WI38 (cell line): Measurements from ENCODE around the gene ZFYVE28.

Experiments
- H3K4me3 ChIP-seq: 2 replicates; pipeline ENCODE4 v1.5.1; 2011; ENCODE audit warnings: low read depth, mild to moderate bottlenecking, control low read depth, low read length
- TF ChIP-seq, protein P1 (sequence below): IDR thresholded peaks from 2 replicates; pipeline ENCODE4 v1.5.1; 2012; ENCODE audit warnings: low read depth, mild to moderate bottlenecking, control low read depth, low read length

ZFYVE28 gene

GRCh38 chr4:2459589-2460349 lies 41.3 kb upstream of the ZFYVE28 start:
- H3K4me3 ChIP-seq = no peak overlapping the region
- TF ChIP-seq, protein P1, sequence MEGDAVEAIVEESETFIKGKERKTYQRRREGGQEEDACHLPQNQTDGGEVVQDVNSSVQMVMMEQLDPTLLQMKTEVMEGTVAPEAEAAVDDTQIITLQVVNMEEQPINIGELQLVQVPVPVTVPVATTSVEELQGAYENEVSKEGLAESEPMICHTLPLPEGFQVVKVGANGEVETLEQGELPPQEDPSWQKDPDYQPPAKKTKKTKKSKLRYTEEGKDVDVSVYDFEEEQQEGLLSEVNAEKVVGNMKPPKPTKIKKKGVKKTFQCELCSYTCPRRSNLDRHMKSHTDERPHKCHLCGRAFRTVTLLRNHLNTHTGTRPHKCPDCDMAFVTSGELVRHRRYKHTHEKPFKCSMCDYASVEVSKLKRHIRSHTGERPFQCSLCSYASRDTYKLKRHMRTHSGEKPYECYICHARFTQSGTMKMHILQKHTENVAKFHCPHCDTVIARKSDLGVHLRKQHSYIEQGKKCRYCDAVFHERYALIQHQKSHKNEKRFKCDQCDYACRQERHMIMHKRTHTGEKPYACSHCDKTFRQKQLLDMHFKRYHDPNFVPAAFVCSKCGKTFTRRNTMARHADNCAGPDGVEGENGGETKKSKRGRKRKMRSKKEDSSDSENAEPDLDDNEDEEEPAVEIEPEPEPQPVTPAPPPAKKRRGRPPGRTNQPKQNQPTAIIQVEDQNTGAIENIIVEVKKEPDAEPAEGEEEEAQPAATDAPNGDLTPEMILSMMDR = no peak

DNA sequence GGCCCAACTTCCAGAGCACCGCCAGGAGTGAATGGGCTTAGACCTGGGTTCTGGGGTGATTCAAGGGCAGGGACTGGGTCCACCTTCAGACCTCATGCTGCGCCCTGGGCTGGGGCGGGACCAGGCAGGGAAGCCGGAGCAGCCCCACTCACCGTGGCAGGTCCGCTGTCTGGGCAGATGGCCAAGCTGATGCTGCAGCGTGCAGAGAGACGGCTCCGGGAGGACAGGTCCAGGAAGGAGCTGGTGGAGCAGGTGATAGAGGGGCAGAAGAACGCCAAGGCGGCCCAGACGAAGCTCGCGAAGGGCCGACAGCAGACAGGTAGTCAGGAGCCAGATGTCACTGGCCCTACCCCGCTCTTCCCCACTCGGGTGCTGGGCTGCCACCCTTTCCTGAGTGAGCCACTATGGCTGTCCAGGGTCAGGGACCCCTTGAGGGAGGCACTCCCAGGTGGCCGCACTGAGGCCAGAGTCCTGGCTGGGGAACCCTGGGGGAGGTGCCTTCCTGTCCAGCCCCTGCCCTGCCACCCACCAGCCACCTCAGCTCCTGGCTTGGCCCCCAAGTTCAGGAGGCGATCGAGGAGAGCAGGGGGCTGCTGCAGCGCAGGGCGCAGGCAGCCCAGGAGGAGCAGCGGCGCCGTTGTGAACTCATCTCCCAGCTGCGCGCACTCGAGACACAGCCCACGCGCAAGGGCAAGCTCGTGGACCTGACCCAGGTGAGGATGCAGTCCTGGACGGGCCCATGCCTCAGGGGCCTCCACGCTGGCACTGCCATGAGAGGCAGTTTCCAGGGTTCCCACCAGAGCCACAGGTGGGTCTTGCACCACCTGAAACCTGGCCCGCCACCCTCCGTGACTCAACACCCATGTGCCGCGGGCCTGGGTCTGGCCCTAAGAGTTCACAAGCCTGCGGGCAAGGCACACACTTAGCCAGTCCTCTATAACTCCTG lies 40.4 kb upstream of the ZFYVE28 start:
- TF ChIP-seq, protein P1 = no peak
- H3K4me3 ChIP-seq = no peak overlapping the region

DNA sequence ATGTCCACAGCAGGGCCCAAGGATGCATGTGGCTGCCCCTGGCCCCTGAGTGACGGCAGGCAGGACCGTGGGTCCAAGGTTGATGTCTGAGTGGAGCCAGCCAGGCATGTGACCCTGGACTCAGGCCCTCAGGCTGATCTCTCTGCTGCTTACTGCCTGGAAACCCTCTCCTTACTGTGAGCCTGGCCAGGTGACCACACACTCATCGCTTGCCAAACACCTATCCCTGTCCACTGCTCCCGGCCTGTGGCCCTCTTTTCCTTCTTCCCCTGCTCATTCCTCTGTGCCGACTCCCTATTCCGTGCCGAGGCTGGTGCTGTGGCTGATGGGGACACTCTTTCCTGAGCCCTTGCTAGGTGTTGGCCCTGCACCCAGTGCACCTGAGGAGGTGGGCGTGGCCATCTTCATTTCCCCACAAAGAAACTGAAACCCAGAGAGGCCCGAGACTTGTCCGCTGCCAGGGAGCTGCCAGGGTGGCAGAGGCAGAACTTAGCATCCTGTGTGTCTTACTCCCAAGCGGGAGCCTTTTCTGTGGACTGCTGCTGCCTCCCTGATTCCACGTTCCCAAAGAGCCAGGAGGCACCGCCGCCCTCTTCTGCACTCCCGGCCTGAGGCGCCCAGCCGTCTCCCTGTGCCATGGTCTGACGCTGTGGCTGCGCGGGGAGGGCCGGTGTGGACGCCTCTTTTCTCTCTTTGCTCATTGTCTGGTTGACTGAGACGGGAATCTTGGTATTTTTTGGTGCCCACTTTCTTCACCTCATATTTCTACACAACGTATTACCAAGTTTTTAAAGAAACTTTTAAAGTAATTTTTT lies 39.2 kb upstream of the ZFYVE28 start:
- no peak overlapping the region for H3K4me3 ChIP-seq
- TF ChIP-seq, protein P1 = no peak

- TF ChIP-seq, protein P1 = no peak
- H3K4me3 ChIP-seq = no peak overlapping the region
Observed at GRCh38 chr4:2451821-2452785, 33.7 kb upstream of the ZFYVE28 start.

DNA sequence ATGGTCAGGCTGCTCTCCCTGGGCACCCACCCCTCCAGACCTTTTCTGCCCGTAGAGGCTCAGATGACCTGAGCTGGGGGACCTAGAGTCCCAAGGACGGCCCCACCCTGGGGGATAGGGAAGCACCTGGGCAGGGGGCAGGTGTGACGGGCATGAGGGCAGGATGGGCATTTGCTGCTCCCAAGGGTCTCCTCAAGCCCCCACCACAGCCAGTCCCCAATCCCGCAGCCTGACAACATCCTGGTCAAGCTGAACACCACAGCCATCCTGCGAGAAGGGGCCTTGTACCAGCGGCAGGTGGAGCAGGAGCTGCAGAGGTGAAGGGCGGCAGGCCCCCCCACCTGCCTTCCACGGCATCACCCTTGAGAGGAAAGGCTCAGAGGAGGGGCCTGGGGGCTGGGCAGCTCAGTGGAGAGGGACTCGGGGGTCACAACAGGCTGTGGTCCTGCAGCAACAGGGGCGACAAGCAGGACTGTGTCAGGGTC lies 32.6 kb upstream of the ZFYVE28 start:
- TF ChIP-seq, protein P1 = no peak
- no peak overlapping the region for H3K4me3 ChIP-seq

- TF ChIP-seq, protein P1 = no peak
- no peak overlapping the region for H3K4me3 ChIP-seq
Observed at GRCh38 chr4:2450394-2451035, 32.1 kb upstream of the ZFYVE28 start.
